ENCODE measurements around the gene TM6SF1. TPM values are rescaled to one million over a fixed set of nuclear protein-coding genes. Genes with fewer than 3 reads are reported as not detected.

Gene TM6SF1
- total and polyA plus RNA-seq, 11 donors: 2.6 to 9.4 (median 4.7) TPM

DNA sequence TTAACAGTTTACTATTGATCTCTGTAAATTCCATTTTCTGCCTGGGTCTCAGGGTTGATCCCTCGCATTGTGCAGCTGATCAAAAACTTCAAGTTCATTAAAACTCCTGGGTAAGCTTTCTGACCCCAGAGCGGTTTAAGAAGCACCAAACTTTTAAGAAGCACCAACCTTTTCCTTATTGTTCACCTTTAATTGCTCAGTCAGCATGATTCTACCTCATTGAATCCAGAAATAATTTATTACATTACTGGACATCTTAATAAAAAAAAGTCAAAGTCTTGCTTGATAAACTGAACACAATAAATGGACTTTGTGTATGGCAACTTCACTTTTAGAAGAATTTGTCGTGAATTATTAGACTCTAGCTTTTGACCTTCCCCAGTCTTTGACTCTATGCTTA is 53.3 kb downstream of the TM6SF1 start:
- ATAC-seq: no peak
- 97 to 100% (median 99%) methylated on average over 3 of the region's 3 CpGs for WGBS, 4 donors
- DNase-seq: no peak
- peaks cover 0 to 15% (median 3%) of the 10 kb centered on the region in 12 donors for H3K9me3 ChIP-seq
- TF ChIP-seq POLR2A (IDR thresholded peaks at IDR 0.05) (no peak), CTCF (IDR thresholded peaks at IDR 0.05) (no peak)
- peaks cover 0 to 3% (median 0%) of the 10 kb centered on the region in 12 donors for H3K4me1 ChIP-seq
- intact Hi-C loops (cut with DNase I): no loop called here
- no peak overlapping the region for H3K4me3 ChIP-seq
- H3K36me3 ChIP-seq: peaks cover 0 to 51% (median 23%) of the 10 kb centered on the region in 9 donors
- no peaks in the 10 kb centered on the region for H3K27me3 ChIP-seq
- H3K27ac ChIP-seq: no peak overlapping the region

DNA sequence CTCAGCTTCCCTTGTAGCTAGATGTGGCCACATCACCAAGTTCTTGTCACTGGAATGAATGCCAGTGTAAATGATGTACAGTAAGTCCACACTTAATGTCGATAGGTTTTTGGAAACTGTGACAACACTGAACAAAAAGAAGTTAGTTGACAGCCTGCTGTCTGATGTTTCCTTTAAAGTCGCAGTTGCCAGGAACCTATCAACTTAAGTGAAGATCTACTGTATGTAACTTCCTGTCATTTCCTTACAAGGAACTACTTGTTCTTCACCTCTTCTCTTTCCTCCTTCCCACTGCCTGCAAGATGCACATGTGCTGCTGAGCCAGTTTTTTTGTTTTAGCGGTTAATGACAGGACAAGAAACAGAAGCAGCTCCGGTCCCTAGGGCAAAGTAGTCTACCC is 55.6 kb downstream of the TM6SF1 start:
- no peak overlapping the region for H3K27ac ChIP-seq
- no peak for DNase-seq
- TF ChIP-seq CTCF (IDR thresholded peaks at IDR 0.05) (no peak), POLR2A (IDR thresholded peaks at IDR 0.05) (no peak)
- H3K36me3 ChIP-seq: peaks cover 0 to 30% (median 3%) of the 10 kb centered on the region in 9 donors
- 69 to 78% (median 74%) methylated on average over 4 of the region's 4 CpGs for WGBS, 4 donors
- peaks cover 0 to 3% (median 0%) of the 10 kb centered on the region in 12 donors for H3K4me1 ChIP-seq
- intact Hi-C loops (cut with DNase I): no loop called here
- peaks cover 0 to 38% (median 11%) of the 10 kb centered on the region in 12 donors for H3K9me3 ChIP-seq
- no peak for ATAC-seq
- H3K27me3 ChIP-seq: no peaks in the 10 kb centered on the region
- H3K4me3 ChIP-seq: no peak overlapping the region

DNA sequence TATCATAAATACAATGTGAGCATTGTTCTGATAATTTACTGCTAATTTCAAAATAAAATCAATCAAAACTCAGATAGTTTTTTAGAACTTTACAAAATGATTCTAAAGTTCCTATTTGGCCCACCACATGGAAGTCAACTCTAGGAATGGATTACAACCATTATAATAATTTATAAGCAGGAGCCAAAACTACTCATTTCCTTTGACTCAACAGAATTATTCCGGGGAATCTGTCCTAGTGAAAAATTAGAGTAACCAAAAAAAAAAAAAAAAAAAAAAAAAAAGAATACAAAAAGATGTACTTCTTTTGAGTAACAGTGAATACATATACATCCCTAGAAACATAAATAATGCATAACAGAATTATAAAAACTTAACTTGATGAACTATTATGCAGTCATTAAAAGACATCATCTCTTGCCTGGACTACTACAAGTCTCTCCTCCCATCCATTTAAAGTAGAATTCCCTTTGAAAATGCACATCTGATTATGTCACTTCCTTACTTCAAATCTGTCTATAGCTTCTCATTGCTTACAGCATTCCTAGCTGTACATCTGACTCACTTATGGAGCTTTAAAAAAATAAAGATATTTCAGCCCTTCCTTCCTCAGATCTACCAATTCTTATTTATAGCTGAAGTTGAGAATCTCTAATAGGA is 56.8 kb downstream of the TM6SF1 start:
- peaks cover 0 to 25% (median 3%) of the 10 kb centered on the region in 9 donors for H3K36me3 ChIP-seq
- no peak overlapping the region for H3K27ac ChIP-seq
- no peak for TF ChIP-seq CTCF (IDR thresholded peaks at IDR 0.05)
- no peak for TF ChIP-seq POLR2A (IDR thresholded peaks at IDR 0.05)
- DNase-seq (no peak), ATAC-seq (no peak)
- peaks cover 0 to 45% (median 11%) of the 10 kb centered on the region in 12 donors for H3K9me3 ChIP-seq
- 70 to 87% (median 77%) methylated on average over 1 of the region's 1 CpG for WGBS, 4 donors
- no peak overlapping the region for H3K4me3 ChIP-seq
- intact Hi-C loops (cut with DNase I): no loop called here
- H3K27me3 ChIP-seq: no peaks in the 10 kb centered on the region
- H3K4me1 ChIP-seq: peaks cover 0 to 3% (median 0%) of the 10 kb centered on the region in 12 donors

- no peak overlapping the region for H3K27ac ChIP-seq
- no peak overlapping the region for H3K4me3 ChIP-seq
- H3K4me1 ChIP-seq: peaks cover 0 to 3% (median 0%) of the 10 kb centered on the region in 12 donors
- ATAC-seq (no peak), DNase-seq (no peak)
- TF ChIP-seq CTCF (IDR thresholded peaks at IDR 0.05) (no peak), POLR2A (IDR thresholded peaks at IDR 0.05) (no peak)
- no peaks in the 10 kb centered on the region for H3K27me3 ChIP-seq
- H3K9me3 ChIP-seq: peaks cover 0 to 49% (median 11%) of the 10 kb centered on the region in 12 donors
- intact Hi-C loops (cut with DNase I): no loop called here
- WGBS, 4 donors: 87 to 99% (median 97%) methylated on average over 4 of the region's 4 CpGs
- H3K36me3 ChIP-seq: peaks cover 0 to 20% (median under 1%) of the 10 kb centered on the region in 9 donors
Measured at GRCh38 chr15:83164771-83165404, 57.4 kb downstream of the TM6SF1 start.

Measured in heart left ventricle (tissue), 16 donors.